ENCODE measurements around the gene LRRC7.

- TF ChIP-seq CTCF (conservative IDR thresholded peaks at IDR 0.05; ENCODE audit: low read depth, low read length) = no peak
- no peak for TF ChIP-seq EZH2 (IDR thresholded peaks at IDR 0.05; ENCODE audit: borderline replicate concordance, low read depth, low read length, poor library complexity, severe bottlenecking)
These were observed 260.0 kb downstream of the LRRC7 start for GRCh38 chr1:69827732-69828131.
